Testis (tissue), 3 donors: Measurements from ENCODE around the gene DHCR7. TPM values are rescaled to one million over a fixed set of nuclear protein-coding genes. Genes with fewer than 3 reads are reported as not detected.

Source experiments
- DNase-seq: peaks from one replicate; pipeline ENCODE4 v3.0.0-alpha.2; 2019
- H3K27ac ChIP-seq, 2 donors: fragments of 200-600 bp; sonication (generic); one replicate each; pipeline ENCODE4 v1.5.1; 2019
- H3K27me3 ChIP-seq: fragments of 200-600 bp; sonication (generic); one replicate; pipeline ENCODE4 v1.5.1; 2019
- H3K36me3 ChIP-seq: fragments of 200-600 bp; sonication (generic); one replicate; pipeline ENCODE4 v1.5.1; 2017; ENCODE audit warnings: low read depth; ENCODE audit errors: missing control alignments
- H3K4me1 ChIP-seq: fragments of 200-600 bp; sonication (generic); one replicate; pipeline ENCODE4 v1.5.1; 2019
- H3K4me3 ChIP-seq, 2 donors: fragments of 200-600 bp; sonication (generic); one replicate each; pipeline ENCODE4 v1.5.1; 2017 to 2019
- H3K9me3 ChIP-seq: fragments of 200-600 bp; sonication (generic); one replicate; pipeline ENCODE4 v1.5.1; 2017
- POLR2A ChIP-seq: fragments of 450-650 bp; IDR thresholded peaks from one replicate; pipeline ENCODE4 v1.6.1; 2017; ENCODE audit warnings: antibody characterized with exemption, mild to moderate bottlenecking, moderate library complexity
- WGBS, 2 donors: methylation state at CpG; one replicate each; pipeline ENCODE4 v1.1.5; 2018; 5-methylcytosine and 5-hydroxymethylcytosine counted together
- intact Hi-C: fragments of 100-400 bp; cut with DNase I; formaldehyde crosslinking; loops from one replicate; pipeline ENCODE4 v1.15.1; 2023; ENCODE audit warnings: low total_unique reads
- polyA plus RNA-seq: library from polyadenylated mRNA; stranded (reverse); fragments of 350-450 nt; fragmentation: Illumina TruSeq; extraction: RNeasy Lipid Tissue Mini Kit (QIAGEN cat#74804); gene quantifications from one replicate; pipeline ENCODE4 v1.2.3, GENCODE V29; 2014; ENCODE audit warnings: low read depth, low replicate concordance; ENCODE audit not compliant: insufficient read depth
- total RNA-seq, 2 donors: library from RNA; depleted of rRNA; stranded (reverse); fragments of >200 nt; gene quantifications; one replicate each; pipeline ENCODE4 v1.2.3, GENCODE V29; 2016
- TF ChIP-seq, protein P1 (sequence below), 3 experiments: fragments of 450-650 bp in 2 of 3; fragments of 200-600 bp in 1 of 3; sonication (generic) in 1 of 3; IDR thresholded peaks; one replicate each; pipeline ENCODE4 v1.5.1; 2016 to 2019; ENCODE audit warnings: antibody characterized with exemption in 3 of 3, mild to moderate bottlenecking in 2 of 3, moderate library complexity in 1 of 3

DHCR7 gene
- total and polyA plus RNA-seq, 3 donors from 2014 or later = 54.2 to 101 (median 65.3) TPM

DNA sequence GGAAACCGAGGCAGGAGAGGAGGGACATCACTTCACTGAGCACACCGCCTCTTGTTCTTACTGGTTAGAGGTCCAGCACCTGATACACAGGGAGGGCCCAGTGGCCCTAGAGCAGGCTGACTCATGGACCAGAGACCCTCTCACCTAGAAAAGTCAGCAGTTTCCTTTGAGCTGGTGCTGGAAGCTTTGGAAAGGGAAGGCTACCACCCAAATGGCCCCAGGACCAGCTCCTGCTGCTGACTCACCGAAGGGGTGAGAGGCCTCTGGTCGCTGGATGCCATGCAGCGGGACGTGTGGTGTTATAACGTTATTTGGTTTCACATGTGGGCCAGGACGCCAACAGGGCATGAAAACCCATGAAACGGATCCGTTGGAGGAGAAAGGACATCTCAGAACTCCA is 8.6 kb upstream of the DHCR7 start:
- no peaks in the 10 kb centered on the region for H3K27me3 ChIP-seq
- WGBS, 2 donors = 91 to 97% methylated on average over 9 to 10 of the region's 10 CpGs
- H3K4me1 ChIP-seq = peaks cover 9% of the 10 kb centered on the region
- intact Hi-C loops = no loop called here
- no peak for DNase-seq
- H3K9me3 ChIP-seq = no peaks in the 10 kb centered on the region
- TF ChIP-seq, protein P1, sequence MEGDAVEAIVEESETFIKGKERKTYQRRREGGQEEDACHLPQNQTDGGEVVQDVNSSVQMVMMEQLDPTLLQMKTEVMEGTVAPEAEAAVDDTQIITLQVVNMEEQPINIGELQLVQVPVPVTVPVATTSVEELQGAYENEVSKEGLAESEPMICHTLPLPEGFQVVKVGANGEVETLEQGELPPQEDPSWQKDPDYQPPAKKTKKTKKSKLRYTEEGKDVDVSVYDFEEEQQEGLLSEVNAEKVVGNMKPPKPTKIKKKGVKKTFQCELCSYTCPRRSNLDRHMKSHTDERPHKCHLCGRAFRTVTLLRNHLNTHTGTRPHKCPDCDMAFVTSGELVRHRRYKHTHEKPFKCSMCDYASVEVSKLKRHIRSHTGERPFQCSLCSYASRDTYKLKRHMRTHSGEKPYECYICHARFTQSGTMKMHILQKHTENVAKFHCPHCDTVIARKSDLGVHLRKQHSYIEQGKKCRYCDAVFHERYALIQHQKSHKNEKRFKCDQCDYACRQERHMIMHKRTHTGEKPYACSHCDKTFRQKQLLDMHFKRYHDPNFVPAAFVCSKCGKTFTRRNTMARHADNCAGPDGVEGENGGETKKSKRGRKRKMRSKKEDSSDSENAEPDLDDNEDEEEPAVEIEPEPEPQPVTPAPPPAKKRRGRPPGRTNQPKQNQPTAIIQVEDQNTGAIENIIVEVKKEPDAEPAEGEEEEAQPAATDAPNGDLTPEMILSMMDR (IDR thresholded peaks at IDR 0.05) = no peak
- H3K4me3 ChIP-seq = no peak overlapping the region
- H3K27ac ChIP-seq = no peak overlapping the region
- H3K36me3 ChIP-seq = no peaks in the 10 kb centered on the region

DNA sequence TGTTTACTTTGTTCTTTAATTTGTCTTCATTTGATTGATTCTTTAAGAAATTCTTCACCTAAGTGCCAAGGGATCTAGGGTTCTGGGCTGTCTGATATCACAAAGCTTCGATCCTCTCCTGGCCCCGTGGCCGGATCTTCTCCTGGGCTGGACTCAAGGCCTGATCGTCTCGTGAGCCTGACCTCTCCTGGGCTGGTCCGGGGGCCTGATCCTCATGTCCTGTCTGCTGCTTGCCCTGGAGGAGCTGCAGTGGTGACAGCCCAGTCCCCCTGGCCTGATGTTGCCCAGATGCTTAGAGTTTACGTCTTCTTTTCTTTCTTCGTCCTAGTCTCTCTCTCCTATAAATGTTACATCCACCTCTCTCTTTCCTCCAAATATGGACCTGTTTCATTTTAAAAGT is 8.1 kb upstream of the DHCR7 start:
- WGBS, 2 donors = 90 to 91% methylated on average over 7 to 8 of the region's 8 CpGs
- Histone ChIP-seq H3K9me3 (no peaks in the 10 kb centered on the region), H3K27me3 (no peaks in the 10 kb centered on the region), H3K4me3 (no peak overlapping the region), H3K27ac (no peak overlapping the region), H3K4me1 (peaks cover 9% of the 10 kb centered on the region), H3K36me3 (no peaks in the 10 kb centered on the region)
- intact Hi-C loops = no loop called here
- TF ChIP-seq, protein P1 (IDR thresholded peaks at IDR 0.05) = no peak
- TF ChIP-seq POLR2A = no peak
- no peak for DNase-seq

DNA sequence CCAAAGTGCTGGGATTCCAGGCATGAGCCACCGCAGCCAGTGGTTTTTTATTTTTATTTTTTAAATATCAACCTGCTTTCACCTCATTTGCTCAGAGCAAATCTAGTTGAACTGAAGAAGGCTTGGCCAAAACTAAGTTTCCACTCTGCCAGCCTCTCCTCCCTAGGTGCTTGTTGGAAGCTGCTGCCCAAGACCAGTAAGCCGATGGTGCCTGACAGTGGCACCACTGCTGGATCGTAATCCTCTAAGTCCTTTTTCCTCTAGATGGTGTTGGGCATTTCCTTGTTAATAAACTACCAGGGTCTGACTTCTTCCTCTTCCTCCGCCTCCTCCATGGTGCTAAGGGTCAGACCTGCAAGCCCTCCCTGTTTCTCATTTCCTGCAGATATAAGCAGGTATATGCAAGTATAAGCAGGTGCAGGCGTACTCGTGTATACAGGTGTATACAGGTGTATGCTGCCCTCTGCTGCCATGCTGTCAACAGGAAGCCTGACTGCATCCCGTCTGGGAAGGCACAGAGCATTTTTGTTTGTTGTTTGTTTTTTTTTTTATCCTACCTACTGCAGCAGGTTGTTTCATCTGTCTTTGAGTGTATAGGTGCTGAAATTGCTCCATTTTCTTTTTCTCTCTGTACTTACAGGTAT is 6.4 kb upstream of the DHCR7 start:
- TF ChIP-seq POLR2A = no peak
- TF ChIP-seq, protein P1 (IDR thresholded peaks at IDR 0.05) = no peak
- 81 to 84% methylated on average over 7 of the region's 7 CpGs for WGBS, 2 donors
- intact Hi-C loops = no loop called here

DNA sequence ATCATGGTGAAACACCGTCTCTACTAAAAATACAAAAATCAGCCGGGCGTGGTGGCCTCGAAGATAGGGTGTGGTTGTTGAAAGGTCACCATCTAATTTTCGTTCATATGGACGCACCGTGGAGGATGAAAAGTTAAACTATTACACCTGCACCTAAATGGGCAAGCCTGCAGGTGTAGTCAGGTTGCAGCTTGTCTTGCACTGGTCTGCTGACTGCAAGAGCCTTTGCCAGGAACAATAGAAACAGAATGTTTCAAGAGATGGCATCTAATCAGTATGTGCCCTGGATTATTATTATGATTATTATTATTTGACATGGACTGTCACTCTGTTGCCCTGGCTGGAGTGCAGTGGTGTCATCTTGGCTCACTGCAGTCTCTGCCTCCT is 5.7 kb upstream of the DHCR7 start:
- TF ChIP-seq POLR2A = no peak
- TF ChIP-seq, protein P1 (IDR thresholded peaks at IDR 0.05) = no peak
- 48 to 61% methylated on average over 7 of the region's 7 CpGs for WGBS, 2 donors
- H3K27ac ChIP-seq = no peak overlapping the region

More for the DNA sequence above, 6.4 kb upstream of the DHCR7 start:
- Histone ChIP-seq H3K4me1 (peaks cover 9% of the 10 kb centered on the region), H3K4me3 (no peak overlapping the region), H3K36me3 (no peaks in the 10 kb centered on the region), H3K27ac (no peak overlapping the region), H3K9me3 (no peaks in the 10 kb centered on the region), H3K27me3 (no peaks in the 10 kb centered on the region)
- no peak for DNase-seq

More for the DNA sequence above, 5.7 kb upstream of the DHCR7 start:
- Histone ChIP-seq H3K36me3 (no peaks in the 10 kb centered on the region), H3K4me3 (peak overlapping the region in 1 of 2 donors; percentile 86), H3K9me3 (no peaks in the 10 kb centered on the region), H3K4me1 (peaks cover 14% of the 10 kb centered on the region), H3K27me3 (no peaks in the 10 kb centered on the region)
- intact Hi-C loops = no loop called here
- DNase-seq = no peak
